Pancreas (tissue), 10 donors: Measurements from ENCODE around the gene CEP41. TPM values are rescaled to one million over a fixed set of nuclear protein-coding genes. Genes with fewer than 3 reads are reported as not detected.

Experiments used
- ATAC-seq, 4 donors: fragments of 200-7000 bp; cut with Tn5 transposase; one replicate each; pipeline versions ENCODE4 v1.8.0 to v1.9.1; 2020; ENCODE audit warnings: mild to moderate bottlenecking in 4 of 4, moderate library complexity in 4 of 4
- DNase-seq, 6 donors: peaks; one replicate each; pipeline ENCODE4 v3.0.0-alpha.2; 2020
- FAIRE-seq: peaks from 2 replicates; lab custom pipeline; 2012; peaks lifted over from hg19 to GRCh38; lab: Jason Lieb, UNC
- H3K27ac ChIP-seq, 4 donors: fragments of 200-600 bp; sonication (generic); 1 replicate in 3 of 4; 2 replicates in 1 of 4; pipeline versions ENCODE4 v1.5.0 to v1.8.0; 2020
- H3K27me3 ChIP-seq, 4 donors: fragments of 200-600 bp; one replicate each; pipeline ENCODE4 v1.8.0; 2021
- H3K36me3 ChIP-seq, 3 donors: fragments of 200-600 bp; sonication (generic) in 1 of 3; one replicate each; pipeline versions ENCODE4 v1.5.0 to v1.8.0; 2020 to 2021
- H3K4me1 ChIP-seq, 3 donors: fragments of 200-600 bp; one replicate each; pipeline ENCODE4 v1.8.0; 2021
- H3K4me3 ChIP-seq, 4 donors: fragments of 200-600 bp; sonication (generic) in 2 of 4; one replicate each; pipeline versions ENCODE4 v1.5.0 to v1.8.0; 2020 to 2021
- H3K9me3 ChIP-seq, 4 donors: fragments of 200-600 bp; one replicate each; pipeline ENCODE4 v1.8.0; 2021
- CTCF ChIP-seq, 4 donors: fragments of 200-600 bp; sonication (generic) in 3 of 4; IDR thresholded peaks; one replicate each; pipeline versions ENCODE4 v1.5.0 to v1.8.0; 2021; ENCODE audit warnings: antibody characterized with exemption in 4 of 4
- WGBS, 2 donors: extraction: QIAGEN DNeasy Blood & Tissue Kit; methylation state at CpG; one replicate each; pipeline ENCODE4 v1.1.7; 2013; 5-methylcytosine and 5-hydroxymethylcytosine counted together
- intact Hi-C, 3 donors: fragments of 100-400 bp; cut with DNase I; formaldehyde crosslinking; loops; one replicate each; pipeline versions ENCODE4 v1.11.1 to v1.14.2; 2022
- polyA plus RNA-seq, 2 donors: library from polyadenylated mRNA; stranded (reverse); fragments of 200-250 nt; gene quantifications; one replicate each; pipeline ENCODE4 v1.2.3, GENCODE V29; 2013
- total RNA-seq, 6 donors: library from RNA; stranded (reverse); fragmentation: NEBNext Ultra II Directional in 4 of 6; extraction: Animal tissue kit (Norgen Biotek cat#: 25700) in 4 of 6; gene quantifications; one replicate each; pipeline versions ENCODE4 v1.2.1 to v1.2.4, GENCODE V29; 2021 to 2023
- donor health status: healthy with polysubstance abuse.
- donor health status: DM: no; HTN: no; CAD: no; lungs with moderate emphysema.
- donor health status: DM: no; HTN: no; CAD: no.
- donor health status: control.
- donor health status: control.
- donor health status: Bipolar disorder and iron deficiency.
- donor health status: DM: yes; HTN: yes; CAD: no.
- donor health status: DM: no; HTN: no; CAD: no.
- donor health status: DM: no; HTN: no; CAD: no.
- donor health status: DM: yes; HTN: yes; CAD: no.

Gene CEP41
- total and polyA plus RNA-seq, 8 donors: 1.8 to 10.3 (median 4.5) TPM

GRCh38 chr7:130363026-130363847 is 77.6 kb downstream of the CEP41 start:
- Histone ChIP-seq H3K4me3 (no peak overlapping the region), H3K4me1 (peaks cover 14 to 24% (median 21%) of the 10 kb centered on the region in 3 donors), H3K36me3 (no peaks in the 10 kb centered on the region), H3K9me3 (no peaks in the 10 kb centered on the region), H3K27me3 (no peaks in the 10 kb centered on the region), H3K27ac (peak overlapping the region in 1 of 4 donors; percentile 3)
- TF ChIP-seq CTCF (IDR thresholded peaks at IDR 0.05): no peak
- FAIRE-seq: no peak
- intact Hi-C loops: loop anchor here in 1 of 3 donors (10.0 kb wide), 1 partner anchor 68 kb away; the partner anchor contains the start of gene CPA4
- peak in 1 of 6 donors; percentile 71 for DNase-seq
- peak; percentile 47 to 84 (median 66) for ATAC-seq
- 77 to 84% methylated on average over 8 of the region's 8 CpGs for WGBS, 2 donors

DNA sequence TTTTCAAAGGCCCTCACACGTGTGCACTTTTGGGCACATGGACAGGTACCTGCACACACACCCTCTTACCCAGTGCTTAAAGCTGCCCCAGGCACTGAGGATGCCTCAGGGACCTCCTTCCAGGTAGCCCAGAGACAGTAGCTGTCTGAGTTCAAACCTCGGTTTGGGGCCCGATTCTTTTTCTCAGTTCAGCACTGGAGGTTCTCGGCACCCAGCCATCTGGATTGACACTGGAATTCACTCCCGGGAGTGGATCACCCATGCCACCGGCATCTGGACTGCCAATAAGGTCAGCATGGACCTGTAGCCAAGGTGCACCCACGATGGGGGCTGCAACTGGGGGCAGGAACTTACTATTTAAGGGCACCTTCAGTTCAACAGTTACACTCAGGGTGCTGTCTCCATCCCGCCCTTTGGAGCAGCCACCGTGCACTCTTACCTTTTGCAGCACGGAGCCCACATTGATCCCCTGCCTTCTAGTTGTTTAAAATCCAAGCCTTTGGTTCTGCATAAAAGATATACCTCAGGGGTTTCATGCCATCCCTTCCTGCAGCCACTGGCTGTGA is 78.5 kb downstream of the CEP41 start:
- Histone ChIP-seq H3K27me3 (no peaks in the 10 kb centered on the region), H3K36me3 (no peaks in the 10 kb centered on the region), H3K4me1 (peaks cover 14 to 24% (median 21%) of the 10 kb centered on the region in 3 donors), H3K27ac (no peak overlapping the region), H3K9me3 (no peaks in the 10 kb centered on the region), H3K4me3 (no peak overlapping the region)
- no peak for DNase-seq
- no peak for FAIRE-seq
- 95% methylated on average over 10 of the region's 10 CpGs for WGBS, 2 donors
- intact Hi-C loops: loop anchor here in 1 of 3 donors (10.0 kb wide), 1 partner anchor 68 kb away; the partner anchor contains the start of gene CPA4
- ATAC-seq: no peak
- no peak for TF ChIP-seq CTCF (IDR thresholded peaks at IDR 0.05)

- Histone ChIP-seq H3K36me3 (no peaks in the 10 kb centered on the region), H3K27ac (no peak overlapping the region), H3K4me1 (peaks cover 14 to 27% (median 21%) of the 10 kb centered on the region in 3 donors), H3K4me3 (no peak overlapping the region), H3K9me3 (no peaks in the 10 kb centered on the region), H3K27me3 (no peaks in the 10 kb centered on the region)
- ATAC-seq (no peak), DNase-seq (no peak), FAIRE-seq (no peak)
- TF ChIP-seq CTCF (IDR thresholded peaks at IDR 0.05): no peak
- intact Hi-C loops: loop anchor here in 1 of 3 donors (10.0 kb wide), 1 partner anchor 67 kb away; the partner anchor contains the start of gene CPA4
- whole genome bisulfite sequencing, 2 donors: 95 to 98% methylated on average over 7 of the region's 7 CpGs
These were observed 79.1 kb downstream of the CEP41 start for GRCh38 chr7:130361681-130362080.

DNA sequence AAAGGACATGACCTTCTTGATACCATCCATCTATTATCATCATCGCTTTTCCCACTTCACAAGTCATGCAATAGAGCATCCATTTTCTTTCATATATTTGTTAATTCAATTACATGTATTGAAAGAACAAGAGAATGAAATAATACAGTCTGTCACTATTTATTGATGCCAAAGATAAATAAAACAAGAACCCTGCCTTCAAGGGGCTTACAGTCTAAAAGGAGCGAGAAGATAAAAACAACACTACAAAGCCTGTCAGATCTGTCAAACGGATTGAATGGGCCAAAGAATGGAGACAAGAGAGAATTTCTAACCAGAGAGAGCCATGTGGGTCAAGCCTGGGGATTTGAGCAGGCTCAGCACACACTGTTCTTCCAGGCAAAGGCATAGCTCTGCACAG is 80.3 kb downstream of the CEP41 start:
- Histone ChIP-seq H3K9me3 (no peaks in the 10 kb centered on the region), H3K4me3 (no peak overlapping the region), H3K27ac (no peak overlapping the region), H3K27me3 (no peaks in the 10 kb centered on the region), H3K4me1 (peaks cover 13 to 18% (median 14%) of the 10 kb centered on the region in 3 donors), H3K36me3 (no peaks in the 10 kb centered on the region)
- ATAC-seq: no peak
- TF ChIP-seq CTCF (IDR thresholded peaks at IDR 0.05): no peak
- DNase-seq: no peak
- intact Hi-C loops: loop anchor here in 1 of 3 donors (10.0 kb wide), 1 partner anchor 66 kb away; the partner anchor contains the start of gene CPA4
- no peak for FAIRE-seq
- 95 to 98% methylated on average over 3 of the region's 3 CpGs for WGBS, 2 donors
